HepG2 (cell line): ENCODE measurements around the gene EFNA3. TPM values are rescaled to one million over a fixed set of nuclear protein-coding genes. Genes with fewer than 3 reads are reported as not detected.

ENCODE experiments used
- BORCS8-MEF2B ChIP-seq: sonication (generic); formaldehyde crosslinking; IDR thresholded peaks from 2 replicates; pipeline ENCODE4 v1.8.0; 2022; ENCODE audit warnings: mild to moderate bottlenecking, missing genetic modification reagents
- E2F5 ChIP-seq: sonication (generic); formaldehyde crosslinking; conservative IDR thresholded peaks from 2 replicates; pipeline ENCODE4 v1.4.0; 2020; ENCODE audit warnings: missing genetic modification reagents
- EHMT2 ChIP-seq: fragments of 200-600 bp; sonication (generic); IDR thresholded peaks from 2 replicates; pipeline ENCODE4 v1.7.0; 2017; ENCODE audit warnings: antibody characterized with exemption, low read depth, low read length, borderline replicate concordance
- HDAC6 ChIP-seq: fragments of 200-600 bp; sonication (generic); IDR thresholded peaks from 2 replicates; pipeline ENCODE4 v1.7.0; 2017; ENCODE audit warnings: mild to moderate bottlenecking, antibody characterized with exemption, low read length, low read depth
- HINFP ChIP-seq: sonication (generic); formaldehyde crosslinking; IDR thresholded peaks from 2 replicates; pipeline ENCODE4 v1.4.0; 2020; ENCODE audit warnings: low read depth, mild to moderate bottlenecking, missing genetic modification reagents
- JDP2 ChIP-seq: sonication (generic); formaldehyde crosslinking; IDR thresholded peaks from 2 replicates; pipeline ENCODE4 v1.8.1; 2022; ENCODE audit warnings: missing genetic modification reagents, borderline replicate concordance
- KLF15 ChIP-seq: sonication (generic); formaldehyde crosslinking; IDR thresholded peaks from 2 replicates; pipeline ENCODE4 v1.8.1; 2023; ENCODE audit warnings: borderline replicate concordance, mild to moderate bottlenecking, inconsistent platforms, missing genetic modification reagents, mixed read lengths
- NCOA1 ChIP-seq: sonication (generic); formaldehyde crosslinking; IDR thresholded peaks from 2 replicates; pipeline ENCODE4 v1.9.0; 2021; ENCODE audit warnings: missing genetic modification reagents
- NFE2L1 ChIP-seq: sonication (generic); formaldehyde crosslinking; IDR thresholded peaks from 2 replicates; pipeline ENCODE4 v1.4.0; 2020; ENCODE audit warnings: missing genetic modification reagents, mild to moderate bottlenecking, borderline replicate concordance
- NKX3-1 ChIP-seq: sonication (generic); formaldehyde crosslinking; IDR thresholded peaks from 2 replicates; pipeline ENCODE4 v1.5.0; 2020; ENCODE audit warnings: missing genetic modification reagents
- NR2F1 ChIP-seq, 2 experiments: fragments of 450-650 bp in 1 of 2; formaldehyde crosslinking in 1 of 2; IDR thresholded peaks; 2 replicates each; pipeline versions ENCODE4 v1.5.0 to v1.6.1; 2016 to 2020; ENCODE audit warnings: mild to moderate bottlenecking in 1 of 2, missing compliant biosample characterization in 1 of 2, missing genetic modification reagents in 1 of 2, moderate library complexity in 1 of 2
- PRMT3 ChIP-seq: sonication (generic); formaldehyde crosslinking; IDR thresholded peaks from 2 replicates; pipeline ENCODE4 v1.8.1; 2022; ENCODE audit warnings: low read depth, mild to moderate bottlenecking, moderate library complexity, missing genetic modification reagents, borderline replicate concordance
- RAD21 ChIP-seq: fragments of 450-650 bp; formaldehyde crosslinking; IDR thresholded peaks from 2 replicates; pipeline ENCODE4 v1.5.0; 2020; ENCODE audit warnings: mild to moderate bottlenecking
- RAD51 ChIP-seq: fragments of 450-650 bp; IDR thresholded peaks from 2 replicates; pipeline ENCODE4 v1.6.1; 2016; ENCODE audit warnings: borderline replicate concordance
- RFX1 ChIP-seq: fragments of 450-650 bp; IDR thresholded peaks from 2 replicates; pipeline ENCODE4 v1.6.1; 2017
- SOX5 ChIP-seq: IDR thresholded peaks from 2 replicates; pipeline ENCODE4 v1.6.1; 2016; ENCODE audit warnings: borderline replicate concordance
- TAF15 ChIP-seq: fragments of 200-400 bp; formaldehyde crosslinking; IDR thresholded peaks from one replicate; pipeline ENCODE4 v1.6.1; 2018; ENCODE audit warnings: mild to moderate bottlenecking, low read depth, low read length; ENCODE audit not compliant: poor library complexity, severe bottlenecking
- TFE3 ChIP-seq: IDR thresholded peaks from 2 replicates; pipeline ENCODE4 v1.6.1; 2016
- ZBTB38 ChIP-seq: sonication (generic); formaldehyde crosslinking; IDR thresholded peaks from 2 replicates; pipeline ENCODE4 v1.5.1; 2020; ENCODE audit warnings: mild to moderate bottlenecking, missing genetic modification reagents
- ZBTB8A ChIP-seq: sonication (generic); formaldehyde crosslinking; IDR thresholded peaks from 2 replicates; pipeline ENCODE4 v1.4.0; 2020; ENCODE audit warnings: mild to moderate bottlenecking, low read depth, missing genetic modification reagents, borderline replicate concordance
- ZC3H13 ChIP-seq: sonication (generic); formaldehyde crosslinking; IDR thresholded peaks from 2 replicates; pipeline ENCODE4 v1.8.1; 2023; ENCODE audit warnings: mild to moderate bottlenecking, missing genetic modification reagents, moderate library complexity
- ZNF230 ChIP-seq: sonication (generic); formaldehyde crosslinking; IDR thresholded peaks from 2 replicates; pipeline ENCODE4 v1.4.0; 2020; ENCODE audit warnings: mild to moderate bottlenecking, missing genetic modification reagents
- ZNF235 ChIP-seq: sonication (generic); formaldehyde crosslinking; IDR thresholded peaks from 2 replicates; pipeline ENCODE4 v1.8.1; 2023; ENCODE audit warnings: mild to moderate bottlenecking, missing genetic modification reagents, borderline replicate concordance
- ZNF691 ChIP-seq: sonication (generic); formaldehyde crosslinking; IDR thresholded peaks from 2 replicates; pipeline ENCODE4 v1.4.0; 2020; ENCODE audit warnings: missing genetic modification reagents, low read depth, mild to moderate bottlenecking, borderline replicate concordance
- ZNF766 ChIP-seq: sonication (generic); formaldehyde crosslinking; IDR thresholded peaks from 2 replicates; pipeline ENCODE4 v1.5.0; 2020; ENCODE audit warnings: missing genetic modification reagents, borderline replicate concordance
- ZNF777 ChIP-seq: sonication (generic); formaldehyde crosslinking; IDR thresholded peaks from 2 replicates; pipeline ENCODE4 v1.4.0; 2020; ENCODE audit warnings: missing genetic modification reagents
- polyA plus RNA-seq, 8 experiments: library from polyadenylated mRNA; depleted of rRNA in 3 of 8; stranded (reverse) in 7 of 8; unstranded in 1 of 8; fragments of >200 nt; fragmentation: Illumina TruSeq in 4 of 8; extraction: Trizol in 4 of 8; gene quantifications; 2 replicates each; pipeline versions ENCODE4 v1.2.1 to v1.2.3, GENCODE V29; 2011 to 2016; ENCODE audit warnings: low read depth in 4 of 8, missing spikeins in 1 of 8, mixed read lengths in 1 of 8; ENCODE audit not compliant: insufficient read depth in 1 of 8
- total RNA-seq, 5 experiments: library from RNA; depleted of rRNA; stranded (reverse); fragments of >200 nt; fragmentation: Illumina TruSeq; extraction: Trizol; gene quantifications; 2 replicates each; pipeline ENCODE4 v1.2.3, GENCODE V29; 2016; ENCODE audit warnings: low read depth in 1 of 5

The EFNA3 gene
- total and polyA plus RNA-seq, 2 of the 13 experiments (the other 11 are each of a cell fraction or from before 2014, with no cell fraction given), result 1.0 to 5.7 TPM

- TF ChIP-seq E2F5 (CRISPR knock-in tag) (0 out of 2 replicates have a peak, but pooled peaks have one; percentile 31), NR2F1 (CRISPR knock-in tag; IDR thresholded peaks at IDR 0.05) (no peak), NFE2L1 (CRISPR knock-in tag) (no peak), ZNF230 (CRISPR knock-in tag) (0 out of 2 replicates have a peak, but pooled peaks have one; percentile 54), ZNF235 (CRISPR knock-in tag) (peak; percentile 83; the same call in 1 of the 2 replicates), ZBTB38 (CRISPR knock-in tag) (no peak), ZBTB8A (CRISPR knock-in tag) (no peak), BORCS8-MEF2B (CRISPR knock-in tag) (peak; percentile 39; the same call in 1 of the 2 replicates), HDAC6 (no peak), TAF15 (peak; percentile 99), NKX3-1 (peak; percentile 58; the same call in 1 of the 2 replicates), ZC3H13 (peak; percentile 99), HINFP (CRISPR knock-in tag) (peak; percentile 77), RAD21 (CRISPR knock-in tag) (peak; percentile 48; the same call in 1 of the 2 replicates), KLF15 (CRISPR knock-in tag) (peak; percentile 60; the same call in 1 of the 2 replicates), NCOA1 (no peak), RAD51 (no peak), EHMT2 (no peak), RFX1 (no peak), TFE3 (CRISPR knock-in tag) (no peak; the same call in 1 of the 2 replicates), SOX5 (CRISPR knock-in tag) (peak; percentile 9; the same call in 1 of the 2 replicates), PRMT3 (CRISPR knock-in tag) (no peak), ZNF691 (peak; percentile 69; the same call in 1 of the 2 replicates), JDP2 (CRISPR knock-in tag) (no peak), ZNF766 (CRISPR knock-in tag) (0 out of 2 replicates have a peak, but pooled peaks have one; percentile 16), ZNF777 (CRISPR knock-in tag) (peak; percentile 46; the same call in 1 of the 2 replicates)
Measured at GRCh38 chr1:155135415-155136028, 56.9 kb downstream of the EFNA3 start, which contains the start of gene SLC50A1 (continued).
